GM21528 (cell line): ENCODE measurements around the gene PHKG2.

ENCODE experiments used
- ATAC-seq: cut with Tn5 transposase; IDR thresholded peaks from one replicate; pipeline ENCODE4 v1.9.1; 2021; ENCODE audit warnings: mild to moderate bottlenecking, moderate library complexity; ENCODE audit not compliant: unreplicated experiment, low FRiP score

The PHKG2 gene

GRCh38 chr16:30769379-30770089, 21.3 kb downstream of the PHKG2 start:
- ATAC-seq = no peak

GRCh38 chr16:30771726-30772125, 23.5 kb downstream of the PHKG2 start:
- no peak for ATAC-seq

- no peak for ATAC-seq
These were observed 25.6 kb downstream of the PHKG2 start for GRCh38 chr16:30773826-30774225.

- no peak for ATAC-seq
These were observed 26.3 kb downstream of the PHKG2 start for GRCh38 chr16:30774367-30775130.

- no peak for ATAC-seq
These were observed 26.8 kb downstream of the PHKG2 start for GRCh38 chr16:30775131-30775391.

- no peak for ATAC-seq
These were observed 27.4 kb downstream of the PHKG2 start for GRCh38 chr16:30775392-30776188.

DNA sequence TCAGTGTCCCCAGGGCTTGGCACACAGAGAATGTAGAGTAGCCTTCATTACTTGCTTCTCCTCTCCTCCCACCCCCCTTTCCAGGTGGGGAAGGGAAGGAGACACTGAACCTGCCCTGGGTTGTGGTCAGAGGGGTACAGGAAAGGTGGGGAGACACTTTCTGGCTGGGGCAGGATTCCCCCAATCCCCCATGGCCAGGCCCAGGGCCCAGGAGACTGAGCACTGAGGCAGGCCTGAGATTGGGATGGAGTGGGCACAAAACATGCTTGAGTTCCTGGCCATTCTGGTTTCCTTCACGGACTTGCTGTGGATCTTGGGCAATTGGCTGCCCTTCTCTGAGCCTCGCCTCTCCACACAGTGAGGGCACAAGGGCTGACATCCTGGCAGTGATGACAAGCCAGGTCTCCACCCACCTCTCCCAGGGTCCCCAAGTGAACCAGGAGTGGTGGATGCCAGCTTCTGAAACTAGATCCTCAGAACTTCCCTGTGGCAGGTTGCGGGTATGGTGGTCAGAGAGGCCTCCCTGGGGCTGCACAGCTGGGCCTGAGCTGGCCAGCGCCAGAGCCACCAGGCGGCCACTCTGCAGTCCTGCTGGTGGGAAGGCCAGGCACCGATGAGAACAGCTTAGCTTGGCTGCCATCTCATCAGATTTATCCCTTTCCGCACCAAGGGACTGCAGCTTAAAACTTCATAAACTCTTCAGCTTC, 29.5 kb downstream of the PHKG2 start:
- no peak for ATAC-seq

GRCh38 chr16:30778549-30779244, 30.5 kb downstream of the PHKG2 start:
- no peak for ATAC-seq

DNA sequence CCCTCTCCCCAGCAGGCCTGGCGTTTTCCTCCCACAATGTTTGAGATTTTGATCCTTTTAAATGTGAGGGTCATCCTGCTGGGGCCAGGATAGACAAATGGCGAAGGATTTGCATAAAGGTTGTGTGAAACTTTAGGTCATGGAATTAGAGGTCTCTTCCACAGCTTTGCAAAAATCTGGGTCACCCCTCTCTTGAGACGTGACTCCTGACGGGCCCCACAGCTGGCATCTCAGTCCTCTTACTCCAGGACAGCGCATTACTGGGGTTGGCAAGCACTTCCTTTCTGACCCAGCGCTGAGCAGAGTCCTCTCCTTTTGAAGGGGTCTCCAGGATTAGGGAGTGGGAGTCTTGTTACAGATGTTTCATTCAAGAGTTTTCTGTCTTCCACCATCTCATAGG, 31.4 kb downstream of the PHKG2 start:
- ATAC-seq = no peak

DNA sequence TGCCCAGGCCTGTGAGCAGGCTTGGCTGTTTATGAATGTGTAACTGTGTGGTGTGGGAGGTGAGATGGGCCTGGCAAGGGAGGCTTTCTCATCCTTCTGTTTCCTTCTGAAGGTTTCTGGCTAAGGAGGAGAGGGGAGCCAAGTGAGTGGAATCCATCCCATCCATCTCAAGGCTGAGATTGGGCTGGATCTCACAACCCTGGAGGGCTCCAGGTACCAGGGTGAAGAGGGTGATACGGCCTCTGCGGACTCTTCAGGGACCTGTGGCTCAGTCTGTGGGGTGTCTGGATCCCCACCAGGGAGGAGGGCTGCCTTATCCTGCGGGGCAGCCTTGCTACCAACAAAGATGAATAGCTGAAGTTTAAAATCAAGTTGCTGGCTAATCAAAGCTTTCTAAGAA, 31.8 kb downstream of the PHKG2 start:
- ATAC-seq = no peak

GRCh38 chr16:30780549-30780948, 32.3 kb downstream of the PHKG2 start:
- ATAC-seq = no peak

DNA sequence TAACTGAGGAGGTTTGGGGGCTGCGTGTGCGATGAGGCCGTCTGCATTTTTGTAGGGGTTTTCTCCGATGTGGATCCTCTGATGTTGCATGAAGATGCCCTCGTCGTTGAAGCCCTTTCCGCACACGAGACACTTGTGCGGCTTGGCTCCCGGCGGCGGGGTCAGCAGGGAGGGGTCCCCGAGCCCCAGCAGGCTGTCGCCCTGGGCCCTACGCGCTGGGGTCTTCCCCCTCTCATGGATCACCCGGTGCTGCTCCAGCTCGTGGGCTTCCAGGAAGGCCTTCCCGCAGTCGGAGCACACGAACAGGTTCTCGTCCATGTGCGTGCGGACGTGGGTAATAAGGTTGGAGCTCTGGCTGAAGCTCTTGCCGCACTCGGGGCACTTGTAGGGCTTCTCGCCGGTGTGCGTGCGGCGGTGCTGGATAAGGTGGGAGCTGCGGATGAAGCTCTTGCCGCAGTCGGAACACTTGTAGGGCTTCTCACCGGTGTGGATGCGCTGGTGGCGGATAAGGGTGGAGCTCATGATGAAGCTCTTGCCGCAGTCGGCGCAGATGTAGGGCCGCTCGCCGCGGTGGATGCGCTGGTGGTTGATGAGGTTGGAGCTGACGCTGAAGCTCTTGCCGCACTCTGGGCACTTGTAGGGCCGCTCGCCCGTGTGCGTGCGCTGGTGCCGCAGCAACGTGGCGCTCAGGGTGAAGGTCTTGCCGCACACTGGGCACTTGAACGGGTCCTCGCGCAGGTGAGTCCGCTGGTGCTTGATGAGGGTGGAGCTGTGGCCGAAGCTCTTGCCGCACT, 34.5 kb downstream of the PHKG2 start:
- no peak for ATAC-seq

DNA sequence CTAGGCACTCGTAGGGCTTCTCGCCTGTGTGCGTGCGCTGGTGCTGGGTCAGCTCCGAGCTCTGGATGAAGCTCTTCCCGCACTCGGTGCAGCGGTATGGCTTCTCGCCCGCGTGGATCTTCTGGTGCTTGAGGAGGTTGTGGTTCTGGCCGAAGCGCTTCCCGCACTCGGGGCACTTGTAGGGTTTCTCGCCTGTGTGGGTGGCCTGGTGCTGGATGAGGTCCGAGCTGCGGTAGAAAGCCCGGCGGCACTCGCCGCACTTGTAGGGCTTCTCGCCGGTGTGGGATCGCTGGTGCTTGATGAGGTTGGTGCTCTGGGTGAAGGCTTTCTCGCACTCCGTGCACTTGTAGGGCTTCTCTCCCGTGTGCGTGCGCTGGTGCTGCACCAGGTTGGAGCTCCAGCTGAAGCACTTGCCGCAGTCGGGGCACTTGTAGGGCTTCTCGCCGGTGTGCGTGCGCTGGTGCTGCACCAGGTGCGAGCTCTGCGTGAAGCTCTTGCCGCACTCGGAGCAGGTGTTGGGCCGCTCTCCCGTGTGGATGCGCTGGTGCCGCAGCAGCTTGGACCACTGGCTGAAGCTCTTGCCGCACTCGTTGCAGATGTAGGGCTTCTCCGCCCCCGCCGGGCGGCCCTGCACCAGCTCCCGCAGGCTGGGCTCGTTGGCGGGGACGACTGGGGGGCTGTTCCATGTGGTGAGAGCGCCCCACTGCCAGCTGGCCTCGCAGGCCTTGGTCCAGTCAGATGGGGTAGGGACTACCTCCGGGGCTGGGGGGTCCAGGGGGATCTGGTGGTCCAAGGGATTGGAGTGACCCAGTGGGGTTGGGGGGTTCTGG, 35.3 kb downstream of the PHKG2 start:
- ATAC-seq = no peak

- no peak for ATAC-seq
These were observed 36.0 kb downstream of the PHKG2 start for GRCh38 chr16:30784215-30784614.

- ATAC-seq = no peak
These were observed 37.2 kb downstream of the PHKG2 start for GRCh38 chr16:30785126-30786106.

GRCh38 chr16:30786115-30786935, 38.1 kb downstream of the PHKG2 start:
- no peak for ATAC-seq
